OCI-LY1 (cell line): Measurements from ENCODE around the gene TP73.

Experiments used
- H2AFZ ChIP-seq: fragments of 200-600 bp; sonication (generic), shearing (Covaris generic); 2 replicates; pipeline ENCODE4 v1.6.0; 2014; ENCODE audit warnings: antibody characterized with exemption, mild to moderate bottlenecking, low read length
- H3F3A ChIP-seq: fragments of 200-600 bp; sonication (generic), shearing (Covaris generic); 2 replicates; pipeline ENCODE4 v1.6.0; 2014; ENCODE audit warnings: mild to moderate bottlenecking, antibody characterized with exemption, low read length, moderate library complexity; ENCODE audit not compliant: insufficient read depth
- H3K27ac ChIP-seq: fragments of 200-600 bp; sonication (generic); 2 replicates; pipeline ENCODE4 v1.5.1; 2014; ENCODE audit warnings: low read length, mixed run types, mild to moderate bottlenecking, low read depth; ENCODE audit not compliant: poor library complexity, severe bottlenecking
- H3K27me3 ChIP-seq: fragments of 200-600 bp; sonication (generic); 2 replicates; pipeline ENCODE4 v1.6.0; 2014; ENCODE audit warnings: antibody characterized with exemption, mild to moderate bottlenecking, low read length, moderate library complexity; ENCODE audit not compliant: insufficient read depth
- H3K36me3 ChIP-seq: fragments of 200-600 bp; sonication (generic); 2 replicates; pipeline ENCODE4 v1.6.1; 2014; ENCODE audit warnings: mild to moderate bottlenecking, antibody characterized with exemption, low read length, moderate library complexity, mixed read lengths; ENCODE audit not compliant: insufficient read depth
- H3K4me1 ChIP-seq: fragments of 200-600 bp; sonication (generic); 2 replicates; pipeline ENCODE4 v1.5.1; 2014; ENCODE audit warnings: mild to moderate bottlenecking, low read length, moderate library complexity; ENCODE audit not compliant: insufficient read depth, severe bottlenecking
- H3K4me2 ChIP-seq: fragments of 200-600 bp; sonication (generic), shearing (Covaris generic); 2 replicates; pipeline ENCODE4 v1.6.1; 2014; ENCODE audit warnings: low read length
- H3K4me3 ChIP-seq: fragments of 200-600 bp; sonication (generic); 2 replicates; pipeline ENCODE4 v1.5.1; 2014; ENCODE audit warnings: low read length, low read depth, mild to moderate bottlenecking, mixed read lengths; ENCODE audit not compliant: poor library complexity, severe bottlenecking
- H3K79me2 ChIP-seq: fragments of 200-600 bp; shearing (Covaris generic); 2 replicates; pipeline ENCODE4 v1.6.1; 2016; ENCODE audit warnings: mixed run types, low read length, mixed read lengths; ENCODE audit not compliant: insufficient read depth
- H3K9ac ChIP-seq: fragments of 200-600 bp; sonication (generic), shearing (Covaris generic); 2 replicates; pipeline ENCODE4 v1.6.1; 2014; ENCODE audit warnings: mild to moderate bottlenecking, low read length, mixed read lengths
- H3K9me2 ChIP-seq: fragments of 200-600 bp; sonication (generic), shearing (Covaris generic); 2 replicates; pipeline ENCODE4 v1.6.1; 2014; ENCODE audit warnings: low read depth, mild to moderate bottlenecking, low read length, mixed read lengths
- H3K9me3 ChIP-seq: fragments of 200-600 bp; shearing (Covaris generic); 2 replicates; pipeline ENCODE4 v1.6.1; 2014; ENCODE audit warnings: low read length, mixed read lengths
- H4K20me1 ChIP-seq: fragments of 200-600 bp; sonication (generic), shearing (Covaris generic); 2 replicates; pipeline ENCODE4 v1.6.0; 2016; ENCODE audit warnings: mild to moderate bottlenecking, low read length; ENCODE audit not compliant: insufficient read depth
- EZH2 ChIP-seq: fragments of 200-600 bp; sonication (generic), shearing (Covaris generic); IDR thresholded peaks from 2 replicates; pipeline ENCODE4 v1.8.0; 2017; ENCODE audit warnings: borderline replicate concordance, mixed run types, mild to moderate bottlenecking, antibody characterized with exemption, low read length, moderate library complexity, mixed read lengths
- TF ChIP-seq, protein P1 (sequence below): fragments of 200-600 bp; sonication (generic), shearing (Covaris generic); IDR thresholded peaks from 2 replicates; pipeline ENCODE4 v1.5.1; 2017; ENCODE audit warnings: mild to moderate bottlenecking, antibody characterized with exemption, low read length, moderate library complexity, mixed read lengths

Gene TP73

DNA sequence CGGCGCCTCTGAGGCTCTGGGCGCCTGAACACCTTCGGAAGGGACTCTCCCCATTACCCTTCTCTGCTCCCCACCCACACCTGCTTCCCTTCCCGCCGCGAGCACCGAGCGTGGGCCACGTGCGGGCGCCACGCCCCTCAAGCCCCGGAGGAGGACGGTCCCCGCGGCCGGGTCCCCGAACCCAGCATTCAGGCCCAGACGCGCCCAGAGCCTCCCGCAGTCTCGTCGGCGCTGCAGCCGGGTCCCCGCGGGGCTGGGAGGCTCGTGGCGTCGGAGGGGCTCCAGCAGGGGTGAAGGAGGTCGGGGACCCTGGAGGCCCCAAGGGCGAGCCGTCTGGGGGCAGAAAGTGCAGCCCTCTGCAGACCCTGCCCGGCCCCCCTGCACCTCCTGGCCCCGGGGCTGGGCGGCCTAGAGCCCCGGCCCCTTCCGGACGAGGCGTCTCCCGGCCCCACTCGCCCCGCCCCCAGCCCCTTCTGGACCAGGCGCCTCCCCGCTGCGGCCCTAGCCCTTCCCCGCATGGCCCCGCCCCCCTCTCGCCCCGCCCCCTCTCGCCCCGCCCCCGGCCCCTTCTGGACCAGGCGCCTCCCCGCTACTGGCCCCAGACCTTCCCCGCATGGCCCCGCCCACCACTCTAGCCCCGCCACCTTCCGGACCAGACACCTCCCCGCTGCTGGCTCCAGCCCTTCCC is 119.9 kb downstream of the TP73 start:
- Histone ChIP-seq H3K4me3 (peak overlapping the region; percentile 64), H3F3A (no peaks in the 10 kb centered on the region), H3K9ac (peak overlapping the region; percentile 46), H3K36me3 (no peaks in the 10 kb centered on the region), H3K27ac (no peak overlapping the region), H4K20me1 (no peaks in the 10 kb centered on the region), H3K27me3 (no peaks in the 10 kb centered on the region; the same call in 1 of the 2 replicates), H3K79me2 (no peaks in the 10 kb centered on the region), H3K4me2 (peak overlapping the region; percentile 74), H3K9me2 (no peaks in the 10 kb centered on the region), H3K9me3 (no peaks in the 10 kb centered on the region), H2AFZ (no peak overlapping the region), H3K4me1 (peaks cover 23% of the 10 kb centered on the region)
- TF ChIP-seq, protein P1, sequence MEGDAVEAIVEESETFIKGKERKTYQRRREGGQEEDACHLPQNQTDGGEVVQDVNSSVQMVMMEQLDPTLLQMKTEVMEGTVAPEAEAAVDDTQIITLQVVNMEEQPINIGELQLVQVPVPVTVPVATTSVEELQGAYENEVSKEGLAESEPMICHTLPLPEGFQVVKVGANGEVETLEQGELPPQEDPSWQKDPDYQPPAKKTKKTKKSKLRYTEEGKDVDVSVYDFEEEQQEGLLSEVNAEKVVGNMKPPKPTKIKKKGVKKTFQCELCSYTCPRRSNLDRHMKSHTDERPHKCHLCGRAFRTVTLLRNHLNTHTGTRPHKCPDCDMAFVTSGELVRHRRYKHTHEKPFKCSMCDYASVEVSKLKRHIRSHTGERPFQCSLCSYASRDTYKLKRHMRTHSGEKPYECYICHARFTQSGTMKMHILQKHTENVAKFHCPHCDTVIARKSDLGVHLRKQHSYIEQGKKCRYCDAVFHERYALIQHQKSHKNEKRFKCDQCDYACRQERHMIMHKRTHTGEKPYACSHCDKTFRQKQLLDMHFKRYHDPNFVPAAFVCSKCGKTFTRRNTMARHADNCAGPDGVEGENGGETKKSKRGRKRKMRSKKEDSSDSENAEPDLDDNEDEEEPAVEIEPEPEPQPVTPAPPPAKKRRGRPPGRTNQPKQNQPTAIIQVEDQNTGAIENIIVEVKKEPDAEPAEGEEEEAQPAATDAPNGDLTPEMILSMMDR, result no peak
- no peak for TF ChIP-seq EZH2

DNA sequence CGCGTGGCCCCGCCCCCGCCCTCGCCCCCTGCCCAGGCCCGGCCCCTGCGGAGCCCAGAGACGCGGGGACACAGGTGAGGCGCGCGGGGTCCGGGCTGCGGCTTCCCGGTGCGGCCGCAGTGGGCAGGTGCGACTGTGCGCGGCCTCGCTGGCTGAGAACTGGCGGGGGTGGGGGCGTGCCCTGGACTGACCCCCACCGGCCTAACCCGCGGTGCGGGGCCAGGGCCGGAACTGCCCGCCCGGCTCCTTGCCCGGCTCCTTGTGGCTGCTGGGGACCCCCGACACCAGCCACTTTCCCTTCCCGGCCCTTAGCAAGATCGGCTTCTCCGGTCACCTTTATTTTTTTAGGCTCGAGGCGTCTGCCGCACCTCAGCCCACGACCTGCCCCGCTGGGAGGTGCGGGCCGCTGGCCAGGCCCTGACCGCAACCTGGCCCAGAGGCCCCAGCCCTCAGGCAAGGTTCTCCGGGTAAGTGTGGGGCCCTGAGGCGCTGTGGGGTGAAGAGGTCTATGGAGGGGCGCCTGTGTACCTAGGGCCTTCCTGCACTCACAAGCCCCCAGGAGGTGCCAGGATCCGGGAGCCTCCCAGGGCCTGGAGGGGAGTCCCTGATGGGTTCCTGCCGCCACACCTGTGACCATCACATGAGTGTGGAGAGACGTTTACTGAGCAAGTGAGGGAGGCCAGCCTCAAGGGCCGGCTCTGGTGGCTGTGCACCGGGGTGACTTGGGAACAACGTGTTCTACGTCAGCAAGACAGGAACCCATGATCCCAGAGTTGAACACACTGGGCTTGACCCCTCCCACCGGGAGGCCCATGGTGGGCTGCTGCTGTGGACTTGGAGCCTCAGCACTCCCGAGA is 120.6 kb downstream of the TP73 start, which contains the start of gene SMIM1:
SMIM1 (plus strand) TSS at position 35 of the 857 bp plus-strand sequence. CDS start 2,625 bp downstream, outside the sequence.
- Histone ChIP-seq H3K9ac (peak within 1 kb of the TSS; percentile 46), H3K4me1 (peaks cover 23% of the 10 kb centered on the region), H3F3A (no peaks in the 10 kb centered on the region), H3K27me3 (no peaks in the 10 kb centered on the region; the same call in 1 of the 2 replicates), H3K4me2 (peak within 1 kb of the TSS; percentile 74), H4K20me1 (no peaks in the 10 kb centered on the region), H2AFZ (no peak within 1 kb of the TSS), H3K36me3 (no peaks in the 10 kb centered on the region), H3K4me3 (peak within 1 kb of the TSS; percentile 64), H3K79me2 (no peaks in the 10 kb centered on the region), H3K9me2 (no peaks in the 10 kb centered on the region), H3K27ac (no peak within 1 kb of the TSS), H3K9me3 (no peaks in the 10 kb centered on the region)
- no peak for TF ChIP-seq EZH2

DNA sequence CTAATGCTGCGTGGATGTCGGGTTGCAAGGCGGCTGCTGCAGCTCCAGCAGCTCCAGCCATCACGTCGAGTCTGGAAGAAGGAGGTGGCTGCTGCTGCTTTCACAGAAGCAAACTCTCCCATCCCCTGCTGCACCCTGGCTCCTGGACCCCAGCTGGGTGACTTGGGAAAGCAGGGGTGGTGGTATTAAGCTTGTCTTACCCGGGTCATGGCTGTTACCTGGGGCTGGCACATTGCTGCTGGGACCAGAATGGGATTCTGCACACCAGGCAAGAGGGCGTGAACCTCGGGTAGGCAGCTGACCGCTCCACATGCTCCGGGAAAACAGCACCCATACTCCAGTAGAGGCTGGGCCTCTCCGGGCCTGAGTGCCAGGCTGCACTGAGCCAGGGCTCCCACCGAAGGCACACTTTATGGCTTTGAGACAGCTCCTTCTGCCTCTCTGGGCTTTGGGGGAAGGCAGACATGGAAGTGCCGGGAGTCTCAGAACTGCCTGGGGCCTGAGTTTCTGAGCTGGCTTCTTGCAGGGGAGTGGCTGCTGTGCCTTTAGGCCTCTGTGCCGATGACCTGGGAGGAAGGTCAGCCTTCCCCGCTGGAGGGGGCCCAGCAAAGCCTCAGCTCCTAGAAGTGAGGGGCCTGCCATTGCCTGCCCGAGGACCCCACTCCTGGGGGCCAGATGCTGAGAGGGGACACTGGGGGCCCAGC is 121.4 kb downstream of the TP73 start:
- no peaks in the 10 kb centered on the region for H3F3A ChIP-seq
- H3K79me2 ChIP-seq, result no peaks in the 10 kb centered on the region
- H3K9ac ChIP-seq, result no peak overlapping the region
- H4K20me1 ChIP-seq, result no peaks in the 10 kb centered on the region
- no peak for TF ChIP-seq EZH2
- TF ChIP-seq, protein P1, result no peak
- H3K27ac ChIP-seq, result no peak overlapping the region
- H2AFZ ChIP-seq, result no peak overlapping the region
- no peak overlapping the region for H3K4me3 ChIP-seq
- no peaks in the 10 kb centered on the region; the same call in 1 of the 2 replicates for H3K27me3 ChIP-seq
- peaks cover 1% of the 10 kb centered on the region; the same call in 1 of the 2 replicates for H3K36me3 ChIP-seq
- no peak overlapping the region for H3K4me2 ChIP-seq
- H3K9me3 ChIP-seq, result no peaks in the 10 kb centered on the region
- H3K9me2 ChIP-seq, result no peaks in the 10 kb centered on the region
- peaks cover 23% of the 10 kb centered on the region for H3K4me1 ChIP-seq
